CD4-positive, alpha-beta T cell treated with Interleukin-6 for 4 hours (primary cell): ENCODE measurements around the gene CCN6.
"Not testable (repeated sequence)": the region's sequence is repeated elsewhere in the genome, so short reads cannot be mapped to it uniquely, and the experiment has no call there.

Experiments used
- DNase-seq: peaks from one replicate; pipeline ENCODE4 v3.0.0-alpha.2; 2020; ENCODE audit warnings: mixed read lengths

The CCN6 gene

DNA sequence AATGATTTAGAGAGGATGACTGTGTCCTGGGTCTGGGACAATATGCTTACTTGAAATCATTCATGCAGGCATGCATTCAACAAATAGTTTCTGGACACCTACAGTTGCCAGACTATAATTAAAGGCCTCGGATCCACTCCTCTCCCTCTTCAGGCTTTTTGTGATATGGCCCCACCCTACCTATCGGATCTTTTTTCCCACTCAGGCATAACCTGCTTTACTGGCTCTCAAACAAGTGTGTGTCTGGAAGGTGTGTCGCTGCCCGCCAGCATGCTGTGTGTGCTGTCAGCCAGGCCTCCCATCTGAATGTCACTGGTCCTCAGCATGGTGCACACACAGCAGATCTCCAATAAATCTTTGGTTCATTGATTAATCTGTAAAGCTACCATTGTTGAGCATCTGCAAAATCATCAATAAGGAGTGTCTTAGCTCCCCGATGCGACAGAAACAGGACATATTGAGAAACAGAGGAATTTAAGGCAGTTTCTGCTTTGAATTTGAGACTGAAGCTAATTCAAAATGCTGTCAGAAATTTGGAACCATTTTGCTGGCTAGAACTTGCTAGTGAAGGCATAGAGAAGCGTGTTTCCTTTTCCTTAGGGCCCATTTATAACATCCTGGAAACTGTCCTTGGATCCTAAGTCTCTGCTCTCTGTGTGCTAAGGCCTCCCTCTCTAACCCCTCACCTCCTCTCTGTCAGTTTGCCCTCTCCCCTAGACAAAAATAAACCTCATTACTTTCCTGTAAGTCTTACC is 23.5 kb upstream of the CCN6 start:
- DNase-seq: no peak

DNA sequence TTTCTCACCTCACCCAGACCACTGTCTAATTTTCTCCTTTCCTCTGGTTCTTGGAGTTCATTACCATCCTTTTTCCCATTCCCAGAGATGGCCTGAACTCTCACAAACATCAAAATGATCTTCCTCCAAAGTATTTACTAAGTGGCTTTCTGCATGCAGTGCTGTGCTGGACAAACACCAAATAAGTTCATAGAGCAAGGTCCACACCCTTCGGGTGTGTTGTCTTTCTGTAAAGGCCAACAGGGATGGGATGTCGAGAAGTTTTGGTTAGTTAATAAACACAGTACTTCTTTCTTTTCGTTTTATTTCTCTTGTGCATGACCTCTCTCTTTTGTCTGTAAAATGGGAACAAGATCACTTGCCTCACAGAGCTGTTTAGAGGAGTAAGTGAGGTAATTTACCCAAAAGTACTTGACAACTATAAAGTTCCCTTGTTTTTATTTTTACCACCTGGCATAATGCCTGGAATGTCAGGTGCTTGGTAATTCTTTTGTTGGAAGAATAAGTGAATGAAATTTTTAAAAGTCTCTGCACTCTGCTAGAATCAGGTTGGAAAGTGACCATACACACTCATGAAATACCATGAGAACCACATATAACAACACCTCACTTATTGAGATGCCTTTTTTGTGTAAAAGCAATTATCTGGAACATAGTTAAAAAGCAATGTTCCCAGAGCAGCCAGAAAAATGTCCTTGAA is 22.8 kb upstream of the CCN6 start:
- DNase-seq: no peak

DNA sequence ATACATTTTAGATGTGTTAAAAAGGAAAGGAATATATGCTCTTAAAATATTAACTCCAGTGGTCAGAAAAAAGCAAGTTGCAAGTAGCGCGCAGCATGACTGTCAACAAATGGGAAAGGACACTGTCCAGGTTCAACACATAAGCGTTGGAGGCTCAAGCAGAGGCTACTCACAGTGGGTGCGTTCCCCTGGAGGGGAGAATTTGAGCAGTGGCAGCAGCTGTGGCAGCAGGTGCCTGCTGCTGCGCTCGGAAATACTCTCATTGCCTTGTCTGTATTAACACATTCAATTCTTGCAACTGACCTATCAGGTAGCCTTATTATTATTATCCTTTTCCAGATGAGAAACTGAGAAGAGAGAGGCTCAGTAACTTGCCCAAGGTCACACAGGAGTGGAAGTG is 21.9 kb upstream of the CCN6 start:
- DNase-seq: no peak

DNA sequence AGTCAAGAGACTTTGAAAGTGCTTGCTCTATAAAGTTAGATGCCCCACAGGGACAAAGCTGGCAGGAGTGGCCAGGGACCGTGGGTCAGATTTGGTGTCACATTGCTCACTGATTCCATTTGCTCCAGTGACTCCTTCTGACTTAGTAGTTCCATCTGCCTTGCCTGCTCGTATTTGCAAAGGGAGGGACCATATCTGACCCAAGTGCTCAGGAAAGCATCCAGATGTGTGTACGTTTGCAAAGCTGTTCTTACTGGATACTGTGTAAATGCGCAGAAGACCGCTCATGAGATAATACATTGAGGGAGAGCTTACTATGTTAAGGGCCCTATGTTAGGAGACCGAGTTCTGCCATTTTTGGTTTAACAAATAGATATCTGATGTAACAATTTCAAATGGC is 21.2 kb upstream of the CCN6 start:
- DNase-seq: no peak

DNA sequence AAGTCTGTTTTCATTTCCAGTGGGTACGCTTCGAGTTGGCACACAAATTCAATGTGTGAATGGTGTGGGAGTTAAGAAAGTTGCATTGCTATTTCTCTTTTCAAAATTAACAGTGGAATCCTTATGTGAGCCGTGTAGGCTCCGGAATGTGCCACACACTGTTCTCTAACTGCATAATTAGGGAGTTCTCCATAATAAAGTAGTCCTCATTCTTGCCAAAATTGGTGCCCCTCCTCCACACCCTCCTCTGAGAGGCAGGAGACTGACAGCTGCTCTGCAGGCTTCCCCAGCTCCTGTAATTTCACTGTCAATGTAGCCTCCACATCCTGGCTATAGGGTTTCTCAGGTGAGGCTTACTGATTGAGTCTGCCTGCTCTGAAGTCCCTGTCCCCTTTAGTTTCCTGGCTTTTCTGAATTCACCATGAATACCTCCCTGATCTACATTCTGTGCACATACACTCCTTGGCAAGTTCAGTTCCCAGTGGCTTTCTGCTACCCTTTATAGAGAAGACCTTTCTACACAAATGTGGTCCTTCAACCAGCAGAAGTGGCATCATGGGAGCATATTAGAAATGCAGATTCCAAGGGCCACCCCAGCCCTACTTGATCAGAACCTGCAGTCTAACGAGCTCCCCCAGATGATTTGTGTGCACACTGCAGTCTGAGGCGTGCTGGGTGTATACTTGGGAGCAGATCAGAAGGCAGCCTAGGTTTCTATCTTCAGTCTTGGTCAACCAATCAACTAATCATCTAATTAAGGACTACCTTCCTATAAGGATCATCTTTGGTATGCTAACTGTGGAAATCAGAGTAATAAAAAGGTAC is 19.9 kb upstream of the CCN6 start:
- no peak for DNase-seq

DNA sequence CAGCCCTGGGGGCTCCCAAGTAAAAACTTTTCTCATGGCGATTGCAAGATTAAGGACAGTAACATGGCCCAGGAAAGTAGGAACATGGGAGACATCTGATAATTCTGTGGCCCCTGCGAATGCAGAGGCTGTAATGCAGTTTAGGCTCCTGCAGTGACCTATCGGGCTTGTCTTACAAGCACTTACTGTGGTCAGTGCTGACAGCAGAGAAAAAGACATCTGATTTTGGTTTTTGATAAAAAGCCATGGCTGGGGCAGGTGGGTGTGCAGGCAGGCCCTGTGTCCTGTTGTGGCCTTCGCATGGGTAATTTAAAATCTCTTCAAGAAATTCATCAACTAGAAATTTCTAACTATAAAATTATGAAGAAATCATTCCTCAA is 19.3 kb upstream of the CCN6 start:
- DNase-seq: no peak

DNA sequence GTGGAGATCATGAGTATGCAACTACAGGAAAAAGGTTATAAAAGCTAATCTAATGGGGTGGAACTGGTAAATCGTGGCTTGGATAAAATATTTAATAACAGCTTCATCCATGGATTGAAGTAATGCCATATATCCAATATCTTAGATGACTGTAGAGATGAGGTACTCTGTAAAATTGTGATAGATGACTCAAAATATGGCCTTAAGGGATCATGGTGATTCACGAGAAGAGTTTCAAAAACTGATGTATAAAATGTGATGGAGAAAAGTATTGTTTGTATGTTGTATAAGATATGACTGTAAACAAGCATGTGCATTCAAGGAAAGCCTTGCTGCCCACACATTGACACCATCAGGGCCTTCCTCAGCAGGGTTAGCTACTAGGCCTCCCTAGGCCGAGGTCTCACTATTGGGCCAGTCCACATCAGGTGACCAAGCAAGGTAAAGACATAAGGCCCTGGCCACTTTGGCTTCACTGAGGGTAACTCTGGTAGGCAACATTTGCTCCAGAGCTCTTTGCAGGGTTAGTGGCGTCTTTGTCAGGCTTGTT is 17.7 kb upstream of the CCN6 start:
- DNase-seq: no peak

DNA sequence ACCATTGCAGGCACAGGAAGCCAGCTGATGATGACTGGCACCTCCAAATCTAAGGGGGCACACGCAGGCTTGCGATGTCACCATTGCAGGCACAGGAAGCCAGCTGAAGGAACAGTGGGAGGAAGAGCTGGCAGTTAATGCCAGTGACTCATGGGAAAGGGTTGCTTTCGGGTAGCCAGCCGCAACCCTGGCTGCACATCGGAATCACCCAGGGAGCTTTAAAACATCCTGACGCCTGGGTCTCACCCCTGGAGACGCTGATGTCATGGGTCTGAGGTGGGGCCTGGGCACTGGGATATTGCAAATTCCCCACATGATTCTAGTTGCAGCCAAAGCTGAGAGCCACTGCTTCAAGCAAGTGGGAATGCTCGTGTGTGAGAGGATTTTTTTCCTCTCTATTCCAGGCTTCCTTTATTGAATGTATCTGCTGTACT is 16.1 kb upstream of the CCN6 start:
- peak; percentile 38 for DNase-seq

DNA sequence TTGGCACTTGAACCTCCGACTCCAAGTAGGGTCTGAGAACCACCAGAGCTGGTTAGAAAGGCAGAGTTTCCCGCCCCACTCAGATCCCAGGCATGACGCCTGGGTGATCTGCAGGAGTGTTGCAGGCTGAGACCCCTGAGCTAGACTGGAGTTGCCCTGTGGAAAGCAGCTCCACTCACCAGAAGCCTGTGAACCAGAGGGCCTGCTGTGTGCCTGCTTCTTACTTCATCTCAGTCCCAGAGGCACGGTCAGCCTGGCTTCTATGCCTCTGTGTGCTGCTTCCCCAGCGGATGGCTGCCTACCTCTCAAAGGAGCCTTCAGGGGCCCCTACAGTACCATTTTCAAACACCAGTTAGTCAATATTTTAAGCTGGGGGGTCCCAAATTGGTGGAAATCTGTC is 15.6 kb upstream of the CCN6 start:
- no peak for DNase-seq

DNA sequence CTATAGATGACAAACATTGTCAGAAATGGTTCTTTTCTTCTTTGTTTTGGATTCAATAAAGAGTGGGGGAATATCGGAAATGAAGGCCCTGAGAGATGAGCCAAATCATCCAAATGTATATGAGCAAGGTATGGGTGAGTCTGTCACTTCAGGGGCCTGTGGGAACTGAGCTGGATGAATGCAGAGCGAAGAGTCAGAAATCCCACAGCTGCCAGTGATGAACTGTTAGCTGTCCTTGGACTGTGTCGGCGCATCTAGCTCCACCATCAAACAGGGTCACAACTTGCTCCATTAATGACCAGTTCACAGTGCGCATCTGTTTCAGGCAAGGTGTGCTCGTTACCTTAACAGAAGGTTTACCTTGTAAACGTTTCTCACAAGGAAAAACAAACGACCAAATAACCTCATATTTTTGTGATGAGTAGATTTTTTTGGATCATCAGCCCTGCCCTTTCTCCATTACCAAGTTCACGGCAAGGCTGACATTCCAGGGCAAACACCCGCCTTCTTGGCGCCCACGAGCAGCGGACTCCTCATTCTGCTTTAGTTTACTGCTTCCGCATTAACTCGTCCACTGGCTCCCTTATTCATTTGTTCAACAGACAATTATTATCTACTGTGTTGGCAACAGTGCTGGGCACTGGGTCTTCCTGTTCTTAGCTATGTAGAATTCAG is 15.0 kb upstream of the CCN6 start:
- DNase-seq: no peak

DNA sequence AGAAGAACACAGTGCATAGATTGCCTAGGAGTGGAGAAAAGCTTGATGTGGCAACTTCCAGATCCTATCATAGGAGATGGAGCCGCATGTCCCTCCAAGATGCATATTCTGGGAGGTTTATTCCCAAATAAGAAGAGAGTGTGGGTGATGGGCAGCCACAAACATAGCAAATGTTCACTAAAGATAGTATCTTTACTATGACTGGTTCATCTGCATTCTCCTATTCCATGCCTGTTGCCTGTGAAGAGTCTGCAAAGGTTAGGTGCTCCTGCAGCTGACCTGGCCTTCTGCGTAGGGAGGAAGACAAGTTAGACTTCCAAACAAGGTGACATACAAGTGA is 14.5 kb upstream of the CCN6 start:
- no peak for DNase-seq

DNA sequence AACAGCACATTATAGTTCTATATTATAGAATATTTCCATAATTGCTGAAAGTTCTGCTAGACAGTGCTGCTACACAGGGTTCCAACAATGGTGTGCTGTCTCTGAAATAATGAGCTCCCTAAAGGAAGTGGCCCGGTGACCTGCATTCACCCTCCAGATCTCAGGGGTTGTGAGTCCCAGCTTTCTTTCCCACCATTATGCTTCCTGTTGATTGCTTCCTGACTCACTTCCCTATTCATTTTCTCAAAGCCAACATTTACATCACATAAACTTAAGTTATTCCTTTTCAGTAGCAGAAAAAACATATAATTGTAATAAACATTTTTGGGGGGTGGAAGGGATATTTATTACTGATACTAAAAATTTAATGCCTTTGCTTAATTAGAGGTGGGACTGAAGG is 12.9 kb upstream of the CCN6 start:
- DNase-seq: no peak

DNA sequence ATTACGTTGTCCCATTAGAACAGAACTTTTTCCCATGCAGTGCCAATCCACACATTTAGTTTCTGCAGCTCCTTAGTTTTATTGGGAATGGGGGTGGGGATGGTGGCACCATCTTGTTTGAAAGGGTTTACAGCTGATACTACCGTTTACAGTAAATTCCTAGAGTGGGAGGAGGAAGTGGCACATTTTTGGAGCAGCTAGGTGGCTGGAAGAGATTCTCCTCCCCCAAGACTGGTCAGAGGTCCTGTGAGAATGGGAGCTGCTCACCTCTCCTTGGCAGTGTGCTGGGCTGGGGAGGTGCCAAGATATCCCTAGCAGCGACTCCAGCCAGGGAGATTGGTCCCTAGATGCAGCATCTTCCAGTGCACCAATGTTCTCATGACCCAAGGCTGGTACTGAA is 12.4 kb upstream of the CCN6 start:
- no peak for DNase-seq

DNA sequence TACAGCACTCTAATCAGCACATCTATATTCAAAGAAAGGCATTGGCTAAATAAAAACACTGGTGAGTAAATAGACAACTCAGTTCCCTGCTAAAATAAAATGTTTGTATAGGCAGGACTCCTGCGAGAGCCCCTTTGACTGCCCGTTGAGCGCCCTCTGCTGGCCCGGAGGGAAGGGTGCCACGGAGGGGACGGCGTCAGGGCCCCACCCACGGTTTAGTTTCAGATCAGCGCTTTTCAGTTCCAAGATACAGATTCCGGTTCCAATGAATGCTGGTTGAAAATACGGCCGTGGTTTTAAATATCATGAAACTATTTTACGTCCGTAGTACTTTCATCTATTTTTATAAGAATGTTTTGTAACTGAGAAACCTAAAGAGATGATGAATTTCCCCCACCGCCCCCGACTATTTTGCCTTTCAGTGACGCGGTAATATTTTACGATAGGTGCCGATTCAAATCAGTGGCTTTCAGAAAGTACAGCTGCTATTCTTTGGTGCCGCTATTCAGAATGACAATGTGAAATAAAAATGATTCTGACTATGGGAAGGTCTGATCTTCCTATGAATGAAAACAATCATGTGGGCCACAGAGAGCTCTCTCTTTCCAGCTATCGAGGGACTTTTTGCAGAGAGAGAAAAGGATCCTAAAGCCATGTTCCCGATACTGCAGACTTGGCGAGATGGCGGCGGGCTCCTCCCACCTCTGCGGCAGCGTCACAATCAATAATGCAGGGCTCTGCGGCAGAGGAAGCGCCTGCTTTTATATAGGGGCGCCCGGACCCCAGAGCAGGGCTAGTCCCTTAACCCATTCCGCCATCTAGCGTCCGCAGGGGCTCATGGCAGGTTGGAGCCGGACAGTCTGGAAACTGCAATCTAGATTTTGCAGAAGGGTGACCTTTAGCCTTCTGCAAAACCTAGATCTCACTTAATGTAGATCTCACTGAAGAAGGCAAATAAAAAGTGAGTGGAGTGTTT is 10.6 kb upstream of the CCN6 start:
- DNase-seq: peak; percentile 93

DNA sequence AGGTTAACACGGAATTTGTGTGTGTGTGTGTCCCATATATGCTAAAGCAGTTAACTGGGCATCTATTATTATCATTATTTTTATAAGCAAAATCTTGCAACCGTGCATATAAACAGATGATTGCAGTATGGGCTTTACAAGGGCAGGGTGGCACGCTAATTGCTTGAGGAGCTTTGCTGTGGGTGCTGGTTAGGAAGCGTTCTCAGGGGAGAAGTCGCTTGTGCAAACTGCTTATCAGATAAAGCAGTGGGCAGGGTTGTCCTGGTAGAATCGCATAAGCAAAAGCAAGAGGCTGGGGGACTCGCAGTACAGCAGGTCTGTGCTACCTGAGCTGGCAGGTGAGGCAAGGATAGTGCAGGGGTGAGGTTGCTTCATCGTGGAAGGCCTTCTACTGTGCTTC is 9.7 kb upstream of the CCN6 start:
- no peak for DNase-seq

DNA sequence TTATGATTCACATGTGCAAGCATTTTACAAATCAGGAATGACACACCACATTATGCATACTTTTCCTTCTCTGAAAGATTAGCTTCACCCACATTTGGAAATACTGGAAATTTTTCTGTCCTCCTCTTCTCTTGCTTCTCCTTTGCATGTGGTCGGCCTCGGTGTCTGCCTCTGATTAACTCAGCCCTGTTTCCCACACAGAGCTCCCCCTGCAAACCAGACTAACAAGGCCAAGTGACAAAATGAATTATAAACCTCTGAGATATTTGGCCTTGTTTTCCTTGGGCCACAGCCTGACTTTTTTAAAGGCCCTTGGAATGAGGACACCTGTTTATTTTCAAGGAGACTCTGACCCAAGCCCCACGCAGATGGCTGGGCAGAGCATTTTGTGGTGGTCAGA is 9.0 kb upstream of the CCN6 start:
- DNase-seq: no peak

DNA sequence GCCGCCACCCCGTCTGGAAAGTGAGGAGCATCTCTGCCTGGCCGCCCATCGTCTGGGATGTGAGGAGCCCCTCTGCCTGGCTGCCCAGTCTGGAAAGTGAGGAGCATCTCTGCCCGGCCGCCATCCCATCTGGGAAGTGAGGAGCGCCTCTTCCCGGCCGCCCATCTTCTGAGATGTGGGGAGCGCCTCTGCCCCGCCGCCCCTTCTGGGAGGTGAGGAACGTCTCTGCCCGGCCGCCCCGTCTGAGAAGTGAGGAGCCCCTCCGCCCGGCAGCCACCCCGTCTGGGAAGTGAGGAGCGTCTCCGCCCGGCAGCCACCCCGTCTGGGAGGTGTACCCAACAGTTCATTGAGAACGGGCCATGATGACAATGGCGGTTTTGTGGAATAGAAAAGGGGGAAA is 6.4 kb upstream of the CCN6 start:
- not testable (repeated sequence) for DNase-seq

DNA sequence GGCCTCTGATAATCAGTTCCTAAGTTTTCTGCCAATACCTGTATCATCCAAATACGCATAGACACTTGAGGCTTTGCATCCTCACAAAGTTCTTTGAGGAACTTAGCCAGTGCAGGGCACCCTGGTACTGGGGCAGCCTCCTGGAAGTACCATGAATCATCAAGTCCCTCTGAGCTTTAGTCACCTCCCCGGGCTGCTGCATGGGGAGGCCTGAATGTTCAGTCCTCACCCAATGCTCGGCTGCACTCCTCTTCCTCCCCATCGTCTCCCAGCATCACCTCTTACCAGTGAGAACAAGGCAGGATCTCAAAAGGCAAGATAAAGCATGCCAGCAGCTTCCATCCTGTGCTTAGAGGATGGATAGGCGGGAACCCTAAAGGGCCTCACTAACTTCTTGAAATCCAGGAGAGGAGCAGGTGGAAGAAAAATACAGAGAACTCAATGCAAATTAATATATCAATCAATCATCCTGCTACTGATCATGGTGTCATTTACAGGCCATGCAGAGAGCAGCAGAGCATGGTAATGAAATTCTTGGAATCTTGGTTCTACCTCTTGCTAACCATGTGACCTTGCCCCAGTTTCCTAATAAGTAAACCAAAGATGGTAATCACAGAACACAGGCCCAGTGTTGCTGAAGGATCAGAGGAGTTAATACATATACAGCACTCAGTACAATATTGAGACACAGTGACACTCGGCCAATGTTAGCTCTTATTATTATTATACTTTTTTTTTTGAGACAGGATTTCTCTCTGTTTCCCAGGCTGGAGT is 4.7 kb upstream of the CCN6 start:
- no peak for DNase-seq

DNA sequence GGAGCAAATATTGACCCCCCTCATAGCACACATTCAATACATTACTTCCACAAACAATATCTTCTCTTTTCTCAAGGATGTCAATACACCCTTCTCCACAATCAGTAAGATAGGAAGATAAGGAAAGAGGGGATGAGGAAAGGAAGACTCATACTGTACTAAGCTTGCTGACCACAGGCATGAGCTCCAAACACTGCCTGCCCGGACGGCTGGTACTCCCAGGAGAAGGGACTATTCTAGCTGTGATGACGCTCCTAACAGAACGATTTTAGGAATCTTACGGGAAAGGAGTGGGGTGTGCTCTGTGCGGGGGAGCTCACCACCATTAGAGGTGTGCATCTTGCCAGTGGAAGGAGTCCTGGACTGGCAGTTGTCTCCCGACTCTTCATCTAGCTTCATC is 3.9 kb upstream of the CCN6 start:
- no peak for DNase-seq

DNA sequence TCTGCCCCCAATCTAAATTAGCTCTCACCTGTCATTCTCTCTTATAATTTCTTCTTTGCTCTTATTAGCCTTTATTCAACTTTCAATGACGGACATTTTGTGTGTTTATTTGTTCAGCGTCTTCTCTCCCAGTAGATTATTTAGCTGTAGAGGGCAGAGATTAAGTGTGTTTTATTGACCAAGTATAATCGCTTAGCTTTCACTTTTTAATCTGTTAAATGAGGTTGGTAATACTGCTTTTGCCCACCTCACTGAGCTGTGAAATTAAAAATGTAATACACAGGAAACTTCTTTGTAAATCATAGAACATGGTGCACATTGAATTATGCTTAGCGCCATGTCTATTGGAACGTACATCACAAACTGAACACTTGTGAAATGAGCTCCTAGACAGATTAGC is 3.5 kb upstream of the CCN6 start:
- no peak for DNase-seq

DNA sequence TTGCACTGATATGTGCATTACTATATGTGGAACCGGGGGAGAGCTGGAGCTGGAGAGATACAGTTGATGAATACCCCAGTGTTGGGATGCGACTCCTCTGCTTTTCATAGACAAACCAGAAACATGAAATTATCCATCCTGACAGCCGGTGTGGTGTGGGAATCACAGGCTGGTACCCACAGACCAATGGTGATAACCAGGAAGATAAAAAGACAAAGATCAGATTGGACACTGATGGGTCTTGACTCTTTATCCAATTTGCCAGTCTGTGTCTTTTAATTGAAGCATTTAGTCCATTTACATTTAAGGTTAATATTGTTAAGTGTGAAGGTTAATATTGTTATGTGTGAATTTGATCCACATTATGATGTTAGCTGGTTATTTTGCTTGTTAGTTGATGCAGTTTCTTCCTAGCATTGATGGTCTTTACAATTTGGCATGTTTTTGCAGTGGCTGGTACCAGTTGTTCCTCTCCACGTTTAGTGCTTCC is 2.6 kb upstream of the CCN6 start:
- DNase-seq: not testable (repeated sequence)
